NB4 (cell line): ENCODE measurements around the gene RUFY1.

Experiments
- CTCF ChIP-seq: IDR thresholded peaks from one replicate; pipeline ENCODE4 v1.5.1; 2012; ENCODE audit warnings: low read depth, low read length
- POLR2A ChIP-seq: IDR thresholded peaks from 2 replicates; pipeline ENCODE4 v1.6.1; 2011; ENCODE audit warnings: mild to moderate bottlenecking; ENCODE audit not compliant: insufficient read length; ENCODE audit errors: extremely low read depth

DNA sequence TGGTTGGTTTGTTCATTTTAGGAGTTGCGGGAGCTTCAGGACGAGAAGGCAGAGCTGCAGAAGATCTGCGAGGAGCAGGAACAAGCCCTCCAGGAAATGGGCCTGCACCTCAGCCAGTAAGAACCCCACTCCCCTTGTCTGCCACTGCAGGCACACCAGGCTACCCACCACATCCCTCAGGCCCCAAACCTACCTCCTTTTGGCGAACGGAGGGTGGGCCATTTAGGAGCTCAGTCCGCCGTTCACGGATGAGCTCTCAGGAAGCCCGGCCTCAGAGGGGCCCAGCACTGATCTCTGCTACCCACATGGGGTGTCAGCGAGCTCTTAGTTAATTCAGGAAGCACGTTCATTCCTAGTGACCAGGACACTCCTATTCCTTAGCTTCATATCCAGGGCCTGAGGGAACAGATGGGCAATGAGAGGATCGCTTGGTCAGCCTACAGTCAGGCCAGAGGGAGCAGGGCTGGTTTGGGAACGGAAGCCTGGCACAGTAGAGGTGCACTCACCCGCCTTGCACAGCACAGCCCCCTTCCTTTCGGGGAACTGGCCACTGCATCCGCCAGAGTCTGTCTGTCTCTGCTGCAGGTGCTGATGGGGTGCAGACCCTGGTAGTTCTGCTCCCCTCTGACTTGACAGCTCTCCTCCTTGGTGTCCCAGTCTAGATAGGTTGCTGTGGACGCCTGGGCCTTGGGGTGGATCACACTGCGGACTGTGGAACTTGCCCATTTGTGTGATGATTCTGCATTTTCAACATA lies 51.7 kb downstream of the RUFY1 start:
- TF ChIP-seq CTCF (no peak), POLR2A (no peak)
